ENCODE measurements around the gene FOSL1.

The FOSL1 gene

GRCh38 chr11:65899356-65900124 is 648 bp downstream of the FOSL1 start:
- peak in 2 of 10 donors; percentile 73 to 78 for DNase-seq
- intact Hi-C loops (cut with DNase I): no loop called here

- DNase-seq: peak in 1 of 10 donors; percentile 12
- intact Hi-C loops (cut with DNase I): no loop called here
These were observed 1.4 kb downstream of the FOSL1 start for GRCh38 chr11:65898656-65899355.

DNA sequence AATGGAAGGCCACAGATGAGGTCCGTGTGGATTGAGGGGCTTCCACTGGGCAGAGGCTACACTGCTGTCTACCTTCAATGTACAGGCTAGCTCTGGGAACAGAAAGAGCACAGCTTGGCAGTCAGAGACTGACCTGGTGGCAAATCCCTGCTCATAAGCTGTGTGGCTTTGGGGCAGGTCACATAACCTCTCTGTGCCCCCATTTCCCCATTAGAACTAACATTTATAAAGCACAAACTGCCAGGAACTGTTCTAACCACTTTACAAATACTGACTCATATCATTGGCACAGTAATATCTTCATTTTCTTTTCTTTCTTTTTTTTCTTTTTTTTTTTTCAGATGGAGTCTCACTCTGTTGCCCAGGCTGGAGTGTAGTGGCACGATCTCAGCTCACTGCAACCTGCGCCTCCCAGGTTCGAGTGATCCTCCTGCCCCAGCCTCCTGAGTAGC is 3.1 kb downstream of the FOSL1 start:
- intact Hi-C loops (cut with DNase I): no loop called here
- no peak for DNase-seq

GRCh38 chr11:65896034-65896999 is 3.9 kb downstream of the FOSL1 start:
- intact Hi-C loops (cut with DNase I): no loop called here

GRCh38 chr11:65895482-65895981 is 4.7 kb downstream of the FOSL1 start:
- peak in 2 of 10 donors; percentile 16 to 28 for DNase-seq
- intact Hi-C loops (cut with DNase I): no loop called here

More at GRCh38 chr11:65896034-65896999, 3.9 kb downstream of the FOSL1 start:
- DNase-seq: peak in 2 of 10 donors; percentile 25 to 48

DNA sequence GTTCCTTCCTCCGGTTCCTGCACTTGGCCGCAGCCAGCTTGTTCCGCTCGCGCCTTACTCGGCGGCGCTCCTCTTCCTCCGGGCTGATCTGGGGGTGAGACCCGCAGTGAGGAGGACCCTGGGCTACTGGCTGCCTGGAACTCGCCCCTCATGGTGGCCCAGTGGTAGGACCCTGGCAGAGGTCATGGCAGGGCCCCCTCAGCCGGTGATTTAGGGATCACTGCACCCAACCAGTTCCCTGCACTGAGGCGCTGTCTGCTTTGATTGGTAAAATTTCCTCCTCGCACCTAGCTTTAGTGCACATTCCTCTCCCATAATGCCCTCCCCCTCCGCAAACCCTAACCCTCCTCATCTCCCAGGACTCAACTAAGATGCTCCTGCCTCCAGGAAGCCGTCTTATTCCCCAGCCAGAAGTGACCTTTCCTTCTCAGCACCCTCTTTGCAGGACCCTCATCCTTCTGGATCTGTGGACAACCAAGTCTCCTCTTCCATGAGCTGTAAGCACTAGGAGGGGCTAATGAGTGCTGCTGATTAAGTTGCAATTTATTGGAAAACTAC is 6.1 kb downstream of the FOSL1 start:
- peak in 1 of 10 donors; percentile 62 for DNase-seq
- intact Hi-C loops (cut with DNase I): loop anchor here (5.0 kb wide), 1 partner anchor 68 kb away; the partner anchor contains the start of gene SART1

DNA sequence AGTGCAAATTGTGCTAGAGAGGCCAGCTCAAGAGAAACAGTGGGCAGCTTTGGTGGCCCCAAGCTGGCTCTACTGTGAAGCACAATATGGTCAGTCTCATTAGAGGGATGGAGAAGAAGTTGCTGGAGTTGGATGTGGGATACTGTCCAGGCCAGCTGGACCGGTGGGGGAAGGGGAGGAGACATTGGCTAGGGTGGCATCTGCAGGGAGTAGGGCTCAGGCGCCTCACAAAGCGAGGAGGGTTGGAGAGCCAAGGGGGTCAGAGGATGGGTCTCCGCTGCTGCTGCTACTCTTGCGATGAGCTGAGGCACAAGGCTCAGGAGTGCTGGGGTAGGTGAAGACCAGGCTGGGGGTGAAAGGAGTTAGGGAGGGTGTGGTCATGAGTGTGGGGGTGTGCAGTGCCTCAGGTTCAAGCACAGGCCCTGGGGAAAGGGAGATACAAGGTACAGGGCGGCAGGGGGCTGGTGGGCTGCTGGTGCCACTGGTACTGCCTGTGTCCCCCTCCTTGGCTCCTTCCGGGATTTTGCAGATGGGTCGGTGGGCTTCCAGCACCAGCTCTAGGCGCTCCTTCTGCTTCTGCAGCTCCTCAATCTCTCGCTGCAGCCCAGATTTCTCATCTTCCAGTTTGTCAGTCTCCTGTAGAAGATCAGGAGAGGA is 7.4 kb downstream of the FOSL1 start:
- peak in 2 of 10 donors; percentile 75 to 81 for DNase-seq
- intact Hi-C loops (cut with DNase I): loop anchor here (1.0 to 5.0 kb wide), 2 partner anchors 28 to 70 kb away; partner anchors contain the start of gene SART1

GRCh38 chr11:65892137-65892540 is 8.0 kb downstream of the FOSL1 start:
- peak in 2 of 10 donors; percentile 62 to 82 for DNase-seq
- intact Hi-C loops (cut with DNase I): loop anchor here (1.0 to 5.0 kb wide), 2 partner anchors 28 to 70 kb away; partner anchors contain the start of gene SART1

- DNase-seq: peak in 2 of 10 donors; percentile 76 to 83
- intact Hi-C loops (cut with DNase I): loop anchor here (1.0 to 5.0 kb wide), 3 partner anchors 29 to 71 kb away; partner anchors contain the start of genes CFL1 and SART1
These were observed 8.7 kb downstream of the FOSL1 start for GRCh38 chr11:65891219-65892136.

GRCh38 chr11:65890324-65891218 is 9.6 kb downstream of the FOSL1 start, which contains the start of gene CCDC85B:
Gene CCDC85B, plus strand, starts transcription at chr11:65890673. Its CDS starts 111 bp downstream, at chr11:65890784.
- intact Hi-C loops (cut with DNase I): loop anchor here (2.0 to 5.0 kb wide), 2 partner anchors 32 to 72 kb away; partner anchors contain the start of genes CFL1 and SART1
- DNase-seq: peak; percentile 96 to 100 (median 99)

DNA sequence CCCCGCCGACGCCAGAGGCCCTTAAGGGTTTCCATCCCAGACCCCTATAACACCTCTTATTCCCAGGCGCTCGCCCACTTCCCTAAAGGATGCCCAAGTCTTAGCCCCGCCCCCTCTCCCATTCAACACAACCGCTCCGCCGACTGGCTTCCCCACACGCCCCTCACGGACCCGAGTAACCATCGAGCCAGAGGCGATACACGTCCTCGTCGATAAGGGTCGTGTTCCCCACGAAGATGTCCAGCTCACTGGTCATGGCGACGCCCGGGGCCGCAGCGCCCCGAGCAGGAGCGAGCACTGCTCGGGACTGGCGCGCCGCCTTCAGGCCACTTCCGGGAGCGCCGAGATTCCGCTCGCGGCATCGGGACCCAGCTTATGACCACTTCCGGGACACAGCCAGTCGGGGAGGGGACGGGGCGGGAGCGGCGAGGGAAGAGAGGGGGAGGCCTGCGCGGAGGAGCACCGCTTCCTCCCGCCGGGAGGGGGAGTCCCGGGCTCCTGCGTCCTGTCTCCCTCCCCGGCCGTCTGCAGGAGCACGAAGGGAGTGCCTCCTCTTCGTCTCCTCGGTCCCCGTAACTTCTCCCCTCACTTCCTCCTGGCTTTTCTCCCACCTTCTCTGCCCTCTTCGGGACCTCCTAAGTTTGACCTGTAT is 11.9 kb downstream of the FOSL1 start, which contains the start of gene FIBP:
Gene FIBP, minus strand, starts transcription at position 309 of the 652 bp plus-strand sequence. Its CDS starts 53 bp downstream, at position 256.
- intact Hi-C loops (cut with DNase I): loop anchor here (2.0 kb wide), 1 partner anchor 31 kb away; the partner anchor contains the start of genes C11orf68 and DRAP1
- DNase-seq: peak; percentile 96 to 99 (median 98)

DNA sequence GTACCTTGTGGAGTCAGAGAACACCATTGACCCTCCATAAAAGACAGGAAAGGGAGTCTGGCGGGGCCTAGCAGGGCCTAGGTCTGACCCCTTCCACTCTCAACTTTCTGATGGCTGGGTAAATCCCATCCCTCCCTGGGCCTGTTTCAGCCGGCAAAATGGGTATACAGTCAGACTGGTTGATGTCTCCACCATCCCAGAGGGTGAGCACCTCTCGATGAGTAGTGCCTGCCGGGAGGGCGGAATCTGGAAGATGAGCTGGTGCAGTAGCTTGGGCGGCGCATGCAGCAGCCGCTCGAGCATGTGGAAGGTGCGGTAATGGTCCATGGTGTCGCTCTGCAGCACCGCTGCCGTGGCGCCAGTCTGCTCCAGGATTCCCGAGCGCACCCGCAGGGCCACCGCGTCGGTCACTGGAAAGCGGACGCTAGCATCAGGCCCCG is 12.4 kb downstream of the FOSL1 start:
- intact Hi-C loops (cut with DNase I): loop anchor here (2.0 kb wide), 1 partner anchor 31 kb away; the partner anchor contains the start of genes C11orf68 and DRAP1
- peak in 2 of 10 donors; percentile 90 to 92 for DNase-seq

DNA sequence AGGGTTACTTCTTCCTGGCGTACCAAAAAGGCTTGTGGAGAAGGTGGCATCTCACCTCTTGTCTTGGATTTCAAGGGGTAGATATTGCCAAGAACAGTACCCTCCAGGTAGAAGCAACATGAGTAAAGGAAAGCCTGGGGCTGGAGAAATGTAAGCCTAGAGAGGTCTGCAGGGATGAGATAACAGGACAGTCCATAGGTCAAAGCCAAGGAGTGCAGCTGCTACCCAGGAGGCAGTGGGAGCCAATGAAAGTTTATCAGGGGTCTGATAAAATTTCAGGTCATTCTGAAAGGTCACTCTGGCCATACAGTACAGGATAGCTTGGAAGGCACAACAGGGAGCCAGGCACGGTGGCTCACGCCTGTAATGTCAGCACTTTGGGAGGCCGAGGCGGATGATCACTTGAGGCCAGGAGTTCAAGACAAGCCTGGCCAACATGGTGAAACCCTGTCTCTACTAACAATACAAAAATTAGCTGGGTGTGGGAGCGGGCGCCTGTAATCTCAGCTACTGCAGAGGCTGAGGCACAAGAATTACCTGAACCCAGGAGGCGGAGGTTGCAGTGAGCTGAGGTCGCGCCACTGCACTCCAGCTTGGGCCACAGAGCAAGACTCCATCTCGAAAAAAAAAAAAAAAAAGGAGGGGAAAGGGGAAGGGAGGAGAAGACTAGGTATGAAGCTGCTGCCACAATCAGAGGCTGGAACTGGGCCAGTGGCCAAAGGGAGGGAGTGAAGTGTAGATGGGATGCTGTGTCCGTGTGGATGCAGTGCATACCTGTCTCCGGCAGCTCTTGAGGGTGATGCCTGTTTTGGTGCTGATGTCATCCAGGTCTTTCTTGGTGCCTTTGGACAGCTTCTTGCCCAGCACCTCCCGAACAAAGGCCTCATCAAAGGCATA is 13.1 kb downstream of the FOSL1 start:
- intact Hi-C loops (cut with DNase I): no loop called here
- peak in 2 of 10 donors; percentile 43 to 53 for DNase-seq

DNA sequence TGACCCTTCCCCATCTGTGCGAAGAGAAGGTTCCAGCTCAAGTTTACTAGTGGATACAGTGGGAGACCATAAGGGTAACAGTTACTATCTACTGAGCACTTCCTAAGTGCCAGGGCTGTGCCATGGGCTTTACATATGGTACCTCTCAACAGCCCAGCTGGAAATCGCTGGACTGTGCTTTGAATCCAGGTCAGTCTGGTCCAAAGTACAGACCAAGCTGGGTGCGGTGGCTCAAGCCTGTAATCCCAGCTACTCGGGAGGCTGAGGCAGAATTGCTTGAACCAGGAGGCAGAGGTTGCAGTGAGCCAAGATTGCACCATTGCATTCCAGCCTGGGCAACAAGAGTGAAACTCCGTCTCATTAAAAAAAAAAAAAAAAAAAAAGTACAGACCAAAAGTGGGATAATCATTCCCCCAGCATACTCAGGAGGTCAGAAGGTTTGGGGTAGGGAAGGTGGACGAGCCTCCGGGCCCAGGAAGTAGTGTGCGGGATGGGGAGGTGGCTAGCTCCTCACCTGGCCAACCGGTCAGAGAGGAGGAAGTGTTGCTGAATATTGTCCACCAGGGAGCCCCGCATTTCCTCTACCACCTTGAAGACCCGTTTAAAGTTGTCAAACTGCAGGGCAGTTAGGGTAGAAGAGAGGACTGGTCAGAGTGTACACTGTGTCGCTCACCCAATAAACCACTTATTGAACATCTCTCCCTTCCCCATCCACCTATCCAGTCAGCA is 14.2 kb downstream of the FOSL1 start:
- DNase-seq: peak in 2 of 10 donors; percentile 21 to 69
- intact Hi-C loops (cut with DNase I): loop anchor here (2.0 kb wide), 1 partner anchor 103 kb away; no protein-coding TSS in a partner anchor
